ENCODE data around the gene ACTBL2.

DNA sequence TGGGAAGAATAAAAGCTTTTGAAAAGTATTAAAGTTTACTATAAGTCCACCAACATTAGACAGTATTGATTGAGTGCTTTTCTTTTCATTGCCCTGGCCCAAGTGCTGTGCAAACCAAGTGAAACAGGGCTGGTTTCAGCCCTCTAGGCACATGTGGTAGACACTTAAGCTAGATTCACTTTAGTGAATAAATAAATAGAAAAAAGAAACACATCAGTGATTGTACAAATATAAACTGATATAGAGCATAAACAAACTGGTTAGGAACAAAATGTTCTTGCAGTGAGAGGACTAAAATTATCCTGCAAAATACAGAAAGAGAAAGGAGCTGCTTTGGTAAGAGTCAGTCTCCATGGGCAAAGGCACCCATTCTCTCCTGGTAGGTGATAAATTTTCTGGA is 29.7 kb downstream of the ACTBL2 start:
- TF ChIP-seq, protein P1, sequence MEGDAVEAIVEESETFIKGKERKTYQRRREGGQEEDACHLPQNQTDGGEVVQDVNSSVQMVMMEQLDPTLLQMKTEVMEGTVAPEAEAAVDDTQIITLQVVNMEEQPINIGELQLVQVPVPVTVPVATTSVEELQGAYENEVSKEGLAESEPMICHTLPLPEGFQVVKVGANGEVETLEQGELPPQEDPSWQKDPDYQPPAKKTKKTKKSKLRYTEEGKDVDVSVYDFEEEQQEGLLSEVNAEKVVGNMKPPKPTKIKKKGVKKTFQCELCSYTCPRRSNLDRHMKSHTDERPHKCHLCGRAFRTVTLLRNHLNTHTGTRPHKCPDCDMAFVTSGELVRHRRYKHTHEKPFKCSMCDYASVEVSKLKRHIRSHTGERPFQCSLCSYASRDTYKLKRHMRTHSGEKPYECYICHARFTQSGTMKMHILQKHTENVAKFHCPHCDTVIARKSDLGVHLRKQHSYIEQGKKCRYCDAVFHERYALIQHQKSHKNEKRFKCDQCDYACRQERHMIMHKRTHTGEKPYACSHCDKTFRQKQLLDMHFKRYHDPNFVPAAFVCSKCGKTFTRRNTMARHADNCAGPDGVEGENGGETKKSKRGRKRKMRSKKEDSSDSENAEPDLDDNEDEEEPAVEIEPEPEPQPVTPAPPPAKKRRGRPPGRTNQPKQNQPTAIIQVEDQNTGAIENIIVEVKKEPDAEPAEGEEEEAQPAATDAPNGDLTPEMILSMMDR (IDR thresholded peaks at IDR 0.05; ENCODE audit: low read length): no peak
- TF ChIP-seq EZH2 (IDR thresholded peaks at IDR 0.05; ENCODE audit: borderline replicate concordance, low read length): no peak
